Measurements from ENCODE around the gene REXO5. TPM values are rescaled to one million over a fixed set of nuclear protein-coding genes. Genes with fewer than 3 reads are reported as not detected.
"Not testable (repeated sequence)": the region's sequence is repeated elsewhere in the genome, so short reads cannot be mapped to it uniquely, and the experiment has no call there.

The REXO5 gene, protein sequence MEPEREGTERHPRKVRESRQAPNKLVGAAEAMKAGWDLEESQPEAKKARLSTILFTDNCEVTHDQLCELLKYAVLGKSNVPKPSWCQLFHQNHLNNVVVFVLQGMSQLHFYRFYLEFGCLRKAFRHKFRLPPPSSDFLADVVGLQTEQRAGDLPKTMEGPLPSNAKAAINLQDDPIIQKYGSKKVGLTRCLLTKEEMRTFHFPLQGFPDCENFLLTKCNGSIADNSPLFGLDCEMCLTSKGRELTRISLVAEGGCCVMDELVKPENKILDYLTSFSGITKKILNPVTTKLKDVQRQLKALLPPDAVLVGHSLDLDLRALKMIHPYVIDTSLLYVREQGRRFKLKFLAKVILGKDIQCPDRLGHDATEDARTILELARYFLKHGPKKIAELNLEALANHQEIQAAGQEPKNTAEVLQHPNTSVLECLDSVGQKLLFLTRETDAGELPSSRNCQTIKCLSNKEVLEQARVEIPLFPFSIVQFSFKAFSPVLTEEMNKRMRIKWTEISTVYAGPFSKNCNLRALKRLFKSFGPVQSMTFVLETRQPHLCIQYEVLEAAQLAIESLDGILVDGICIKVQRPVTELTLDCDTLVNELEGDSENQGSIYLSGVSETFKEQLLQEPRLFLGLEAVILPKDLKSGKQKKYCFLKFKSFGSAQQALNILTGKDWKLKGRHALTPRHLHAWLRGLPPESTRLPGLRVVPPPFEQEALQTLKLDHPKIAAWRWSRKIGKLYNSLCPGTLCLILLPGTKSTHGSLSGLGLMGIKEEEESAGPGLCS
- 29.4 and 33.5 TPM in 2 replicates for total RNA-seq (2014; rRNA removed)
- 10.5 TPM for polyA plus RNA-seq (2012)

DNA sequence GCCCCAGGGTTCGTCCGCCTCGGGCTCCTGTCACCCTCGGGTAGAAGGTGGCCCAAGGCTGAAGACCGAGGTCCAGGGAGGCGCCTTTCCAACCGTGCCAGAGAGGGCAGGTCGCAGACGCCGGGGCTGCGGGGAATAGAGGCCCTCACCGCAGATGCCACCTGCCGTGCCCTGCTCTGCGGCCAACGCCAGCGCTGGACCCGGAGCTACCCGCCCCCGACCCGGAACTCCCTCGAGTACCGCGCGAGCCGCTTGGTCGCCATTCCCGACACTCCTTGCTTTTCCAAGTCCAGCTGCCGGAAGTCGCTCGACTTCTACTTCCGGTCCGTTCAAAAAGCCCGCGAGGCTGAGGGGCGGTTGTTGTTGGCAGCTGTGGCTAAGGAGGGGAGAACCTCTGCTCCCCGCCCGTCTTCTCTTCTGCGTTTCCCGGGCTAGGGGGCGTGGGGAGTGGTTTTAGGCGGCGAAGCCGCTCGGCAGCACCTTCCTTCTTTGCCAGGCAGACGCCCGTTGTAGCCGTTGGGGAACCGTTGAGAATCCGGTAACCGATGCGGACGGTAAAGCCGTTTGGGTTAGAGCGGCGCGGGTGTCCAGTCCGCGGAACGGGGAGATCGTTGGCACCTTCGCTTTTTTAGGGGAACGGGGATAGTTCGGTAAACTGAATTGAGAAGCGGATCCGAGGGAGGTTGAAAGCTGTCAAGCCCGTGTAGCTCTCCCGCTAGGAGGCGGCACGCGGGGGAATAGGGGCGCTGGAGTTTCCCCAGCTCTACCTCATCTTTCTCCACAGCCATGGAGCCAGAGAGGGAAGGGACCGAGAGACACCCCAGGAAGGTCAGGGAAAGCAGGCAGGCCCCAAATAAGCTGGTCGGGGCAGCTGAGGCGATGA, at the start of gene REXO5, which contains the start of gene ERI2:
REXO5 (plus strand) TSS at position 360 of the 883 bp plus-strand sequence; CDS start at position 787, 427 bp downstream.
ERI2 (minus strand) TSS at position 305 of the 883 bp plus-strand sequence; CDS start at position 263, 42 bp downstream.
- DNase-seq (ENCODE audit: low read depth): peak; percentile 96

DNA sequence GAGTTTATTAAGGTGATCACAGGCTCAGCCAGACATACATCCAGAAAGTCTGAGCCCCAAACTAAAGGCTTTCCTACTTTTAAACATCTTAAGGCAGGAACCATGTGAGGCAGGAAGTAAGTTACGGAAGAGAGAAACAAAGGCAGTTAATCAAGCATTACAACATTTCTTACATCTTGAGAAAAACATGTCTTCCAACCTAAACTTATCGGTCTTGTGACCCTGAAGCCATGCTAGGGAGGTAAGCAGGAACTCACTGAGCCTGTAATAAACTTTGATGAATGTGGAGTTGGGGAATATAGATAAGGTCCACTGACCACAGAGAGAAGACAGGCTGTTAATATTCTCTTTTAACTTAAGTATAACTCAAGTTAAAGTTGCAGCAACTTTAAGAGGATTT, 46.0 kb upstream of the REXO5 start:
- no peak for DNase-seq (ENCODE audit: low read depth)

DNA sequence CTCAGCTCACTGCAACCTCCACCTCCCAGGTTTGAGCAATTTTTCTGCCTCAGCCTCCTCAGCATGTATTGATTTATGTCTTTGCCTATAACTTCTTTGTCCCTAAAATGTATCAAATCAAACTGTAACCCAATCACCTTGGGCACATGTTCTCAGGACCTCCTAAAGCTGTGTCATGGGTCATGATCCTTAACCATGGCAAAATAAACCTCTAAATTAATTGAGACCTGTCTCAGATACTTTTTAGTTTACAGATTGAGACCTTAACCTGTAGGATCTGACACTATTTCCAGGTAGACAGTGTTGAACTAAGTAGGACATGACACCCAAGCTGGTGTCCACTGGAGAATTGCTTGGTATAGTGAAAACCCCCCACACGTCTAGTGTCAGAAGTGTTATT, 45.2 kb upstream of the REXO5 start:
- DNase-seq (ENCODE audit: low read depth): no peak

DNA sequence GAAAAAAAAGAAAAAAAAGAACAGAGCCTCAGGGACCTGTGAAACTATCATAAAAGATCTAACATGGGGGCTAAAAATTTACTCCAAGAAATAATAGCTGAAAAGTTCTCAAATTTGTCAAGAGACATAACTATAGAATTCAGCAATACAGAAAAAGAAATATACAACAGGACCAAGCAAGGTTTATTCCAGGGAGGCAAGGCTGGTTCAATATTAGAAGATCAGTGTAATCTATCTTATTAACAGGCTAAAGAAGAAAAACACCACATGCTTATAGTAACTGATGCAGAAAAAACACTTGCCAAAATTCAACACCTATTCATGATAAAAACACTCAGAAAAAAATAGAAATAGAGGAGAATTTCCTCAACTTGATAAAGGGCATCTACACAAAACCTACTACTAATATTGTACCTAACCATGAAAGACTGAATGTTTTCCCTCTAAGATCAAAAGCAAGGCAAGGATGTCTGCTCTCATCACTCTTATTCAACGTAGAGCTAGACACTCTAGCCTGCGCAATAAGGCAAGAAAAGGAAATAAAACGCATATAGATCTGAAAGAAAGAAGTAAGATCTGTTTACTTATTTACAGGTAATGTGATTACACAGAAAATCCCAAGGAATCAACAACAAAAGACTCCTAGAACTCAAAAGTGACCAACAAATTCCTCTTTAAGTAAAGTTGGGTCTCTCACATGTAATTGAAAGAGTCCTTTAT, 43.8 kb upstream of the REXO5 start:
- DNase-seq (ENCODE audit: low read depth): no peak

DNA sequence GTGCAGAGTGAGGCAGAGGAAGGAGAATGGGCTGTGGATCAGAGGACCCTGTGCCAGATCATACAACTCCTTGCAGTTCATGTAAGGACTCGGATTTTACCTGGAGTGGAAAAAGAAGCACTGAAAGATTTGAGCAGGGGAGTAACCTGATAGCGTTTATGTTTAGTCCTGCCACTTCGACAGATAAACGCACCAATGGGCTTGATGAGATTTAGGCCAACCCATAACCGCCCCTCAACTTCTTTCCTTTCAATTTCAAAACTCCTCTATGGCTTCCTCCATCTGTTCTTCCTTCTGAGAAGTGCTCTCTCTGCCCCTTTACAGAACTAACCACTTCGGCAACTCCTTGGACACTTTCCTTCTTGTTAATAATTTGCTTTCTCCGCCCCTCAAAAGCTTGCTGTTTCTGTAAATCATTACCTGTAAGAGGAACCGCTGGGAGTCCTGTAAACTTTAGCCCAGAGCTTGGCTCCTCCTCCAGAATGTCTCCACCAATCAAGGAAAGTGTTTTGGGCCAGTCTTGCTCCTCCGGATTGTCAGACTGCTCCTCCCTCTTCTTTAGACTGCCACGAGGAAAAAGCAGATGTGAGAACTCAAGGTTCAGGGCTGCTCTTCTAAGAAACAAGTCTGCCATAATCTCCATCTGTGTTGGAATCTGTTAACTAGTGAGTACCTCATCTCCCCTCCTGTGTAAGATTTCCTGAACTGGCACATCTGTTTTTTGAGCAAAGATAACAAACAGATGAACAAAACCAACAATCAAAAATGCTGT, 42.7 kb upstream of the REXO5 start, which contains the start of gene ACSM3:
ACSM3 (plus strand) TSS at position 554 of the 772 bp plus-strand sequence. CDS start 6,021 bp downstream, outside the sequence.
- peak; percentile 51 for DNase-seq (ENCODE audit: low read depth)

DNA sequence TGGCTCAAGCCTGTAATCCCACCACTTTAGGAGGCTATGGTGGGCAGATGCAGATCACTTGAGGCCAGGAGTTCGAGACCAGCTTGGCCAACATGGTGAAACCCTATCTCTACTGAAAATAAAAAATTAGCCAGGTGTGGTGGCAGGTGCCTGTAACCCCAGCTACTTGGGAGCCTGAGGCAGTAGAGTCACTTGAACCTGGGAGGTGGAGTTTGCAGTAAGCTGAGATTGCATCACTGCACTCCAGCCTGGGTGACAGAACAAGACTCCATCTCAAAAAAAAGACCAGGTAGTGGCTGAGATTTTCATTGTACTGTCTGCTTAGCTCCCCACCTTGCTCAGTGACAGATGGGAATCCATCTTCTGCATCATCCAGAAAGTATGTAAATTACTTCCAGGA, 41.9 kb upstream of the REXO5 start:
- not testable (repeated sequence) for DNase-seq (ENCODE audit: low read depth)

DNA sequence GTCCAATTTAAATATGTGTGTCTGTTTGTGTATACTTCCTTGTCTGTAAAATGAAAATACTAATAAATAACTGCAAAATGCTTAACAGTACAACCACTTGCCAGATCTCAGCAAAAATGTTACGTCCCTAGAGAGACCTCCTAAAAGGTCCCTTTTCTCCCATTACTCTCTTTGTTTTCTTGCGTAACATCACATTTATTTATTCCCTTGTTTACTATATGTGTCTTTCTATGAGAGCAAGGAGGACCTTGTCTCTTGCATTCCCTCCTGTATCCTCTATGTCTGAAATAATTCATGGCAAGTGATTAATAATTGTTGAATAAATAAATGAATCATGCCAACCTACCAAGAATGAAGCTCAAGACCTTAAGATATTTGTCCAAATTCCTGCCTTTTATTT, 40.6 kb upstream of the REXO5 start:
- no peak for DNase-seq (ENCODE audit: low read depth)

DNA sequence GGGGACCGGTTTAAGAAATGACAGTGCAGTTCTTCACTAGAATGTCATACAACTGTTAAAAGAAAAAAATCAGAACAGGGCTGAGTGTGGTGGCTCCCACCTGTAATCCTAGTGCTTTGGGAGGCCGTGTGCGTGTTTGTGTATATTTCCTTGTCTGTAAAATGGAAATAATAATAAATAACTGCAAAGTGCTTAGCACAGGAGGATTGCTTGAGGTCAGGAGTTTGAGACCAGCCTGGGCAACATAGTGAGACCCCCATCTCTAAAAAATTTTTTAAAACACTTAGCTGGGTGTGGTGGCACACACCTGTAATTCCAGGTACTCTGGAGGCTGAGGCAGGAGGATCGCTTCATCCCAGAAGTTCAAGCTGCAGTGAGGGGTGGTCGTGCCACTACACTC, 40.0 kb upstream of the REXO5 start:
- DNase-seq (ENCODE audit: low read depth): no peak

DNA sequence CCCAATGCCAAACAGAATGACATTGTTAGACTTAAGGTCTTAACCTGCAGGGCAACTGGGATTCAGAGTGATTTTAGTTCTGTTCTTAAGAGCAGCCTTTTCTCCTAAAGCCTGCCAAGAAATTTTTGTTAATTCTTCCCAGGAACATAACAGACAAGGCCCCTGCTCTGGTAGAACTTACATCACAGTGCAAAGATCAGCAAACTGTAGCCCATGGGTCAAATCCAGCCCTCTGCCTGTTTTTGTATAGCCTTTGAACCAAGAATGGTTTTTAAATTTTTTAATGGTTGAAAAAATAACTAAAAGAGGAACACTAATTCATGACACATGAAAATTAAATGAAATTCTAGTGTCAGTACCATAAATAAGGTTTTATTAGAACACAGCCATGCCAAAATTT, 38.8 kb upstream of the REXO5 start:
- DNase-seq (ENCODE audit: low read depth): no peak

DNA sequence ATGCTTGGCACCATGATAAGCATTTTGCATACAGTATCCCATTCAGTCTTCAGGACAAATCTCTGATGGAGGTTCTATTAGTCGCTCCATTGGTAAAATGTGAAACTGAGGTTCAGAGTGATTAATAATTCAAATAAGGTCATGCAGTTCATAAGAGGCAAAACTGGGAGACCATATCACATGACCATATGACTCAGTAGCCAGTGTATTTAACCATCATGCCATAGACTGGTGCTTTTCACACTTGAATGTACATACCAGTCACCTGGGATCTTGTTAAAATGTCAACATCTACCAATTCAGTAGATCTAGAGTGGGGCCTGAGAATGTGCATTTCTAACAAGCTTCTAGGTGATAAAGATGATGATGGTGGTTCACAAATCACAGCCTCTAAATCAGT, 38.2 kb upstream of the REXO5 start:
- DNase-seq (ENCODE audit: low read depth): no peak

DNA sequence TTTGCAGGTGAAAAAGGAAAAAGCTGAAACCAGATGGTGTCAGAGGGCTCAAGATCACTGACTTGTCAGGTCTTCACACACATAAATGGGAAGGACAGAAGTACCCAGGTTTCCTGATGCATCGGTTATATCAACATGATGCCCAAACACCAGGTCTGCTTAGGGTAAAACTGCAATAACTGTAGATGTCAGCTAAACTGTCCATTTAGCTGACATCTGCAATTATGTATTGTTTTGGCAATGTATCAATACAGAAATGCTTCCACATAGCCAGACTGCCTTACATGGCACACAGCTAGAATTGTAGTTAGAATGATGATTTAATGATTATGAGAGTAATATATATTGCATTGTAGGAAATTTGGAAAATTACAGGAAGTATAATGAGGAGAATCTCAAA, 37.5 kb upstream of the REXO5 start:
- no peak for DNase-seq (ENCODE audit: low read depth)

DNA sequence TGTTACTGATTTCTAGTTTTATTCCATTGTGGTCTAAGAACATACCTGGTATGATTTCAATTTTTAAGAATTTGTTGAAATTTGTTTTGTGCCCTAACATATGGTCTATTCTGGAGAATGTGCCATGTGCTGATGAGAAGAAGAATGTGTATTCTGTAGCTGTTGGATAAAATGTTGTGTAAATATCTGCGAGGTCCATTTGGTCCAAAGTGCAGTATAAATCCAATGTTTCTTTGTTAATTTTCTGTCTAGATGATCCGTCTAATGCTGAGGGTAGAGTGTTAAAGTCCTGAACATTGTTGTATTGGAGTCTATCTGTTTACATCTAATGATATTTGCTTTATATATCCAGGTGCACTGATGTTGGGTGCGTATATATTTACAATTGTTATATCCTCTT, 32.6 kb upstream of the REXO5 start:
- no peak for DNase-seq (ENCODE audit: low read depth)

DNA sequence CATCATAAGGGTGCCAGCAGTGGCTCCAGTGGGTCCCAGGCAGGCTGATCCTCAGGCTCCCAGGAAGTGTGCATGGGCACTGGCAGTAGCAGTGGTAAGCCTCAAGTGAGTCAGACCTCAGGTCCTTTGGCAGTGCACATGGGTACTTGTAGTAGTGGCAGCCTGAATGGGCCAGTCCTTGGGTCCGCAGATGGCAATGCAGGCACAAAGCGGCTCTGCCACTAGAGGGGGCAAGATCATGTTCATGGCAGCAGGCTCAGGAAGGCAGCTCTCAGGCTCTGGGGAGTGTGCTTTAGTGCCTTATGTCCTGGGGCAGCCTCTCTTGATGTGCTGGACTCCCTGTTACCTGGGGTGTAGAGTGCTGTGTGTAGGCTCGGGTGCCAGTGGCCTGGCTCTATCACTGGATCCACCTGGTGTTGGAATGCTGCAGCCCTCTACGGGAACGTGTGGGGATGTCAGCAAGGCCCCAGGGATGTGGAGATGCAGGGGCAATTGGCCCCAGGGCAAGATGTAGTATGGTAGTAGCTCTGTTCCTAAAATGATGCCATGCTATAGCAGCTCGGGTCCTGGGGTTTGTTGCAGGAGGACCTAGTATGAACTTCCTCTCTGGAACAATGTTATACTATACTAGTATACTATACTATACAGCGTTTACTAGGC, 31.5 kb upstream of the REXO5 start:
- DNase-seq (ENCODE audit: low read depth): peak; percentile 68

DNA sequence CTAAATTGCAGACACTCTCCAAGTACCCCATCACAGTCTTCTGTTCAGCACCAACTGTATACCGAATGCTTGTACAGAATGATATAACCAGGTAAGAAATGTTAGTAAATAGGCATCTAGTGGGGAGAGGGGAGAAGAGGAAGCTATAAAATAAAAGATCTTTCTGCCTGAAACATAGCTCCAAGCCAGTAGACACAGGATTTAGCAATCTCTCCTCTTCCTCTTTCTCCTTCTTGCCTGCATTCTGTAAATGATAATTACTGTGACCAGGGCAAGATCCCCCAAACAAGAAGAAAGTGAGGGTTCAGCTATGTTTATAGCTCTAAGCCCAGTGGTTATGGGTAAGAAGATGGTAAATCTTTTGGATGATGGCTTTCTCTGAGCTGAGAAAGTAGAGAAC, 24.6 kb upstream of the REXO5 start:
- no peak for DNase-seq (ENCODE audit: low read depth)

DNA sequence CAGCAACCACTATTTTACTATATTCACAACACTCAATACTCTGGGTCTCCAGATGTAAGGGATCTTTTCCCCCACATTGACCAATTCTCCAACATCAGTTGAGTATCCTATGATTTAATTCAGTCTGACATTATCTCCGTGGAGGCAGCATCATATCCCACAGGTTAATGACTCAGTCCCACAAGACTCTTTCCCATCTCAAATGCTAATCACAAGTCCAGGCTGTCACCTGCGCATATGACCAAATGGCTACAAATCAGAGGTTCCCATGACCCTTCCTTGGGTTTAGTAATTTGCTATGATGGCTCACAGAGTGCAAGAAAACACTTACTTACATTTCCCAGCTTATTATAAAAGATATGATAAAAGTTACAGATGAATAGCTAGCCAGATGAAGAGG, 23.9 kb upstream of the REXO5 start:
- no peak for DNase-seq (ENCODE audit: low read depth)

DNA sequence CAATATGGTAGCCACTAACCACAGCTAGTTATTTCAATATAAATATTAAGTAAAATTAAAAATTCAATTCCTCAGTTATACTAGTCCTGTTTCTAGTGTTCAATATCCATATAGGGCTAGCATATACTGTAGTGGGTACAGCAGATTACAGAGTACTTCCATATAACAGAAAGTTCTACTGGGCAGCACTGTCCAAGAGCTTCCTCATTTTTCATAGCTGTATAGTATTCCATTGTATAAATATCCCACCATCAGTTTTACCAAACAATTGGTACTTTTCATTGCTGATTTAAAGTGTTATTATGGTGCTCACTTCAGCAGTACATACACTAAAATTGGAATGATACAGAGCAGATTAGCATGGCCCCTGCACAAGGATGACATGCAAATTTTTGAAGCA, 22.1 kb upstream of the REXO5 start:
- no peak for DNase-seq (ENCODE audit: low read depth)

DNA sequence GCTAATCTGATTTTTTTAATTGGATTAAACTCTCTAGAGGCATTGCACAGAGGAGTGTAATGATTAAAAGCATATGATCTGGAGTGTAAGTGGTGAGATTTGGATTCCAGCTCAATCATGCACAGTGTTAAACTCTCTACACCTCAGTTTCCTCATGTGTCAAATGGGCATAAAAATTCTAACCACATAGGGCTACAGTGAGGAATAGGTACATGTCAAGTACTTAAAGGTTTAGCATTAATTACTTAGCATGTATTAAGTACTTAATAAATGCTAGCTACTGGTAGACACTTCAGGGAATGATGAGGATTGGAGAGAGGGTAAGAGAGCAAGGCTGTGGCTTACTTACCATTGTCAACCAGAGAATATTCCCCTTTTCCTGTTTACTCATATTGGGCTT, 17.2 kb upstream of the REXO5 start:
- no peak for DNase-seq (ENCODE audit: low read depth)

DNA sequence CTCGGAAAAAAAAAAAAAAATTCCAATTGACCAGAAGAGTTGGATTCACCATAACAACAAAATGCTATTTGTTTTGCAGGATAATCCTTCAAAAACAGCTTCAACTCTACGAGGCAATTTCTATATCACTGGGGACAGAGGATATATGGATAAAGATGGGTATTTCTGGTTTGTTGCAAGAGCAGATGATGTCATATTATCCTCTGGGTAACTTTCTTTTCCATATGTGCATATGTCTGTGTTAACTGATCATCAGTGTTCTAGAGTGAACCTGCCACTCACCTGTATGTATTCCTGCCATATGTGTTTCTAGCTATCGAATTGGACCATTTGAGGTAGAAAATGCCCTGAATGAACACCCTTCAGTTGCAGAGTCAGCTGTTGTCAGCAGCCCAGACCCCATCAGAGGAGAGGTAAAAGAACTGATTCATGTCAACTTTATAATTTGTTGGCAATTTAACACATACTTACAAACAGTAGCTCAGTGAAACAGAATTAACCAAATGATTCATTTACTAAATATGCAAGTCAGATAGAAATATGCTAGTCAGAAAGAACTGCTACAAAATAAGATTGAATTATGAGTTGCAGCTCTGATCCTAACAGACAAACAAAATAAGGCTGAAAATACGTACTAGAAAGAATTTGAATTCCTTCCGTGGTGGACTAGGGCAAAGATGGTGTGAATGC, 14.3 kb upstream of the REXO5 start:
- DNase-seq (ENCODE audit: low read depth): peak; percentile 18

DNA sequence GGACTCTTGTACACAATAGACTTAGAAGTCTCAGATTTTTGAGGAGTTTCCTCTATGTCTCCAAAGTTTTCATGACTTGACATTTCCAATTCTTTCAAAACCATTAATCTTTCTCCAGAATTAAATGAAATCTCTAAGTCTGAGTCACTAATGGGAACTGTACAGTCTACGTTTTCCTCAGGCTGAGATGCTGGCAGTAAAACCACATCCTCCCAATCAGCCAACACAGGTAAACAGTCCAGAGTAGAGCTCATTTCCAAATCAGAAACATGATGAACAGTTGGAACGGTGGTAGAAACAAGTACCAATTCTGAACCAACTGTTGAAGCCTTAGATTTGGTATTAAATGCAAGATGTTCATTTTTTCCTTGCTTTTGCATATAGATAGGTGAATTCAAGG, 8.0 kb upstream of the REXO5 start:
- no peak for DNase-seq (ENCODE audit: low read depth)
